ENCODE data around the gene NDUFAF3. TPM values are rescaled to one million over a fixed set of nuclear protein-coding genes. Genes with fewer than 3 reads are reported as not detected.

The NDUFAF3 gene
- total RNA-seq, 1 experiment from 2014 or later: 133 TPM

GRCh38 chr3:49054344-49054862 is 32.5 kb downstream of the NDUFAF3 start:
- Mint-ChIP-seq H3K27me3 (ENCODE audit: unreplicated experiment) (no peaks in the 10 kb centered on the region), H3K4me1 (ENCODE audit: low read depth, unreplicated experiment) (peaks cover 8% of the 10 kb centered on the region), H3K27ac (ENCODE audit: unreplicated experiment) (no peak overlapping the region), H3K9me3 (ENCODE audit: low read depth, unreplicated experiment) (no peaks in the 10 kb centered on the region), H3K4me3 (ENCODE audit: low read depth, unreplicated experiment) (no peak overlapping the region), H3K36me3 (ENCODE audit: insufficient read depth, unreplicated experiment) (peaks cover 45% of the 10 kb centered on the region)
- BruUV-seq (replicated peaks): no TSS peak
- no peak for TF ChIP-seq CTCF (IDR thresholded peaks at IDR 0.05; ENCODE audit: unreplicated experiment)
- intact Hi-C loops (cut with micrococcal nuclease; ENCODE audit: unreplicated experiment): no loop called here
- CTCF ChIA-PET: no interaction called here
- no peak for DNase-seq

GRCh38 chr3:49057268-49057667 is 35.3 kb downstream of the NDUFAF3 start:
- no peak for TF ChIP-seq CTCF (IDR thresholded peaks at IDR 0.05; ENCODE audit: unreplicated experiment)
- TSS peak; percentile 31 for BruUV-seq (replicated peaks)
- DNase-seq: no peak
- H3K4me3 Mint-ChIP-seq (ENCODE audit: low read depth, unreplicated experiment): no peak overlapping the region
- H3K36me3 Mint-ChIP-seq (ENCODE audit: insufficient read depth, unreplicated experiment): peaks cover 41% of the 10 kb centered on the region
- intact Hi-C loops (cut with micrococcal nuclease; ENCODE audit: unreplicated experiment): no loop called here
- no peak overlapping the region for H3K27ac Mint-ChIP-seq (ENCODE audit: unreplicated experiment)
- H3K9me3 Mint-ChIP-seq (ENCODE audit: low read depth, unreplicated experiment): no peaks in the 10 kb centered on the region
- CTCF ChIA-PET: no interaction called here
- H3K4me1 Mint-ChIP-seq (ENCODE audit: low read depth, unreplicated experiment): peaks cover 8% of the 10 kb centered on the region
- H3K27me3 Mint-ChIP-seq (ENCODE audit: unreplicated experiment): no peaks in the 10 kb centered on the region

DNA sequence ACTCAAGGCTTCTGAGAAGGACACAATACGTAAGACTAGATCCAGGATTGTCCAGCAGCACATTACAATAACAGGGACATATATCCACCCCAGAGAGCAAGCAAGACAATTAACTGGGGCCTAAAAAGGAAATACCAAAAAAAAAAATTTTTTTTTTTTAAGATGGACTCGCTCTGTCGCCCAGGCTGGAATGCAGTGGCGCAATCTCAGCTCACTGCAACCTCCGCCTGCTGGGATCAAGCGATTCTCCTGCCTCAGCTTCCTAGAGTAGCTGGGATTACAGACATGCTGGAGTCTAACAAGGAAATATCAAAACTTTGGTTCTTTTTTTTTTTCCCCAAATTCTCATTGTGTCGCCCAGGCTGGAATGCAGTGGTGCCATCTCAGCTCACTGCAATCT is 36.1 kb downstream of the NDUFAF3 start:
- TF ChIP-seq CTCF (IDR thresholded peaks at IDR 0.05; ENCODE audit: unreplicated experiment): no peak
- Mint-ChIP-seq H3K36me3 (ENCODE audit: insufficient read depth, unreplicated experiment) (peaks cover 37% of the 10 kb centered on the region), H3K4me1 (ENCODE audit: low read depth, unreplicated experiment) (peaks cover 8% of the 10 kb centered on the region), H3K27ac (ENCODE audit: unreplicated experiment) (no peak overlapping the region), H3K9me3 (ENCODE audit: low read depth, unreplicated experiment) (no peaks in the 10 kb centered on the region), H3K4me3 (ENCODE audit: low read depth, unreplicated experiment) (no peak overlapping the region), H3K27me3 (ENCODE audit: unreplicated experiment) (no peaks in the 10 kb centered on the region)
- no peak for DNase-seq
- CTCF ChIA-PET: no interaction called here
- BruUV-seq (replicated peaks): no TSS peak
- intact Hi-C loops (cut with micrococcal nuclease; ENCODE audit: unreplicated experiment): no loop called here

Small RNA genes lying within 50 kb of the gene (microRNA-seq; reads per million reads assigned to microRNA genes)
- gene MIR191 (14,858 reads per million, percentile 97 among the genes with 10 or more reads in this experiment), gene MIR425 (7,014 reads per million, percentile 94 among the genes with 10 or more reads in this experiment)

Other genes starting within 250 kb of the NDUFAF3 start
- gene PRKAR2A, start 174.2 kb upstream of the NDUFAF3 start, total RNA-seq (2022): 39.0 and 48.0 TPM in 2 replicates
- gene SLC25A20, start 123.2 kb upstream of the NDUFAF3 start, total RNA-seq (2022): 7.9 and 11.4 TPM in 2 replicates
- gene ARIH2, start 103.3 kb upstream of the NDUFAF3 start, total RNA-seq (2022): 98.4 and 109 TPM in 2 replicates
- gene P4HTM, start 31.9 kb upstream of the NDUFAF3 start, total RNA-seq (2022): 63.0 and 72.0 TPM in 2 replicates
- 113 and 138 TPM in 2 replicates for gene WDR6, start 14.7 kb upstream of the NDUFAF3 start, total RNA-seq (2022)
- gene DALRD3, start 3.5 kb upstream of the NDUFAF3 start, total RNA-seq (2022): 35.1 and 40.9 TPM in 2 replicates
- gene IMPDH2, start 7.3 kb downstream of the NDUFAF3 start, total RNA-seq (2022): 160 and 184 TPM in 2 replicates
- 97.8 and 107 TPM in 2 replicates for gene QRICH1, start 72.0 kb downstream of the NDUFAF3 start, total RNA-seq (2022)
- gene QARS1, start 82.6 kb downstream of the NDUFAF3 start, total RNA-seq (2022): 179 and 248 TPM in 2 replicates
- 44.3 and 51.0 TPM in 2 replicates for gene USP19, start 98.7 kb downstream of the NDUFAF3 start, total RNA-seq (2022)
- 288 and 316 TPM in 2 replicates for gene LAMB2, start 110.9 kb downstream of the NDUFAF3 start, total RNA-seq (2022)
- gene CCDC71, start 144.2 kb downstream of the NDUFAF3 start, total RNA-seq (2022): 19.2 and 20.2 TPM in 2 replicates
- gene KLHDC8B, start 149.5 kb downstream of the NDUFAF3 start, total RNA-seq (2022): 5.4 and 7.1 TPM in 2 replicates